GM12873 (cell line): ENCODE results near the gene FN1.

ENCODE experiments used
- TF ChIP-seq, protein P1 (sequence below): IDR thresholded peaks from 2 replicates; pipeline ENCODE4 v1.5.1; 2012; ENCODE audit warnings: low read depth, mild to moderate bottlenecking, moderate library complexity, low read length, control low read depth; ENCODE audit not compliant: insufficient read depth; ENCODE audit errors: missing control alignments

Gene FN1

DNA sequence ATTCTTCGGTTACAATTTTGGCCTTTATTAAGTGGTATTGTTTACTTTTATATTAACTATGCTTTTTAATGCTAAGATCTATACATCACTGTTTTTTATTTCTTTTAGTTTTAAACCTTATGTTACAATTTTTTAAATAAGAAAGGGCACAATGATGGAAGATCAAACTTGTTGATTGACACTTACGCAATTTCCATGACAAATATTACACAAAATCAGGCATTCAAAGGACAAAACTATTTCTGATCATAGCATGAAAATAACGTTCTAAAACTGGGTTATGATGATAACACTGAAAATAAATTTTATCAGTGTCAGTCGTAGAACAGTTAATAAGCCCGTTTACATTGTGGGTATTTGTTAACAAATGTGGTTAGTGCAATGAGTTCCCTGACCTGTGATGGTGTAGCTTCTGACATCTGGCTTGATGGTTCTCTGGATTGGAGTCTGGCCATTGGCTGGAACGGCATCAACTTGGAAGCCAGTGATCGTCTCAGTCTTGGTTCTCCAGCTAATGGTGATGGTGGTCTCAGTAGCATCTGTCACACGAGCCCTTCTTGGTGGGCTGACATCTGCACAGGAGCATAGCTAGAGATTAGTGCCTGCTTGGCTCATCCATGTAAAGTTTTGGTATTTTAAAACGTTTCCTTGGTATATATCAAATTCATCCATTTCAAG is 59.6 kb downstream of the FN1 start:
- TF ChIP-seq, protein P1, sequence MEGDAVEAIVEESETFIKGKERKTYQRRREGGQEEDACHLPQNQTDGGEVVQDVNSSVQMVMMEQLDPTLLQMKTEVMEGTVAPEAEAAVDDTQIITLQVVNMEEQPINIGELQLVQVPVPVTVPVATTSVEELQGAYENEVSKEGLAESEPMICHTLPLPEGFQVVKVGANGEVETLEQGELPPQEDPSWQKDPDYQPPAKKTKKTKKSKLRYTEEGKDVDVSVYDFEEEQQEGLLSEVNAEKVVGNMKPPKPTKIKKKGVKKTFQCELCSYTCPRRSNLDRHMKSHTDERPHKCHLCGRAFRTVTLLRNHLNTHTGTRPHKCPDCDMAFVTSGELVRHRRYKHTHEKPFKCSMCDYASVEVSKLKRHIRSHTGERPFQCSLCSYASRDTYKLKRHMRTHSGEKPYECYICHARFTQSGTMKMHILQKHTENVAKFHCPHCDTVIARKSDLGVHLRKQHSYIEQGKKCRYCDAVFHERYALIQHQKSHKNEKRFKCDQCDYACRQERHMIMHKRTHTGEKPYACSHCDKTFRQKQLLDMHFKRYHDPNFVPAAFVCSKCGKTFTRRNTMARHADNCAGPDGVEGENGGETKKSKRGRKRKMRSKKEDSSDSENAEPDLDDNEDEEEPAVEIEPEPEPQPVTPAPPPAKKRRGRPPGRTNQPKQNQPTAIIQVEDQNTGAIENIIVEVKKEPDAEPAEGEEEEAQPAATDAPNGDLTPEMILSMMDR = no peak

DNA sequence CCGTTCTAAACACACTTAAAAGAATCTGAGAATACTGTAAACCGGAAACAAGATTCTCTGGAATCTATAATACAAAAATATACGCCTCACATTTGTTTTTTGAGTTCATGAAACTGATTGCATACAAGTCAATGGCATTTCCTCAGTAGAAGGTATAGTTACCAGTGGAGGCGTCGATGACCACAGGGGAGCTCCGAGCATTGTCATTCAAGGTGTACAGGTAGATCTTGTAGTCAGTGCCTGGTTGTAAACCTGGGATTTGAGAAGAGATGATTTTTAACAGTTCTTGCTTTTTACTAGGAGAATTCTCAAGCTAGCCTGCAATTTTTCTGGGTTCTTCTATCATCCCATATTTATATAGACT is 60.4 kb downstream of the FN1 start:
- TF ChIP-seq, protein P1 = no peak

DNA sequence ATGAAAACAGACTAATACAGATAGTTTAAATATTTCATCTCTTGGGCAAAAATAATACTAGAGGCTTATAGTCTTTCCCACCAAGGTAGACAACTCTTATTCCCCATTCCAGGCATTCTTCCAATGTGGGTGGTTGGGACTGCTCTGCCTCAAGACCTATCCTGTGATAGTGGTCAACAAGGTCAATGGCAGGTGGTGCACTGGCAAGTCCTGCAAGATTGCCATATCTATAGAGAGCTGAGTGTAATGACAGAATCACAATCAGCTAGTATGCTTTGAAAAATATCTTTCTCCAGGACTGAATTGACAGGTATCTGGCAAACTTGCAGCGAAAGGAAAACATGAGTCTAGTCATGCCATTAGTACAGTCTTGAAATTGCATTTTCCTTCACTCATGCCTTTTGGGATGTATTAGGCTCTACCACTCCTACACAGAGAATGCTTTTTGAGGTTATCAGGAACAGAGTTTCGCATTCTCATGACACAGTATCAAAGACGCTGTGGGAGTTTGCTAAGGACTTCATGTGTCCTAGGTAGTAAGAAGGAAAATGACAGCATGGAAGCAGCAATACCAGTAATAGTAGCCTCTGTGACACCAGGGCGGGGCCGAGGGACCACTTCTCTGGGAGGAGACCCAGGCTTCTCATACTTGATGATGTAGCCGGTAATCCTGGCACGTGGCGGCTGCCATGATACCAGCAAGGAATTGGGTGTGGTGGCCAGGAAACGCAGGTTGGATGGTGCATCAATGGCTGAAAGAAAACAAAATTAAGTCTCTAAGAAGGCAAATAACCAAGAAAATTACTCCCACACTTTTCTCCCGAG is 61.0 kb downstream of the FN1 start:
- TF ChIP-seq, protein P1 = no peak

DNA sequence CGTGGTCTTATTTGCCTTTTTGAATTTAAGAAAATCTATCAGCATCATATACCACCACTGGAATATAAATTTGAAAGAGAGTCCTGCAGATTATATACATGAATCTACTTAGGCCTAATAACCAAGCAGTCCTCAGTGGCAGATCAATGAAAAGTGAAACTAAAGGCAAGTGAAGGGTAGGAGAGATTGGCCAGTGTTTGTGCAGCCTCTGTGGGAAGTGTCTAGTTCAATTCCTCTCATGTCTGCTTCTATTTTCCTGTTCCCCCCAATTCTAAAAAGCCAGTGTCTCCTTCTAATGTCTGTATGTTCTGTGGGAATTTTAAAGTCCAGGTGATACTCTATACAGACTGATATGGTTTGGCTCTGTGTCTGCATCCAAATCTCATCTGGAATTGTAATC is 61.9 kb downstream of the FN1 start:
- TF ChIP-seq, protein P1 = no peak

DNA sequence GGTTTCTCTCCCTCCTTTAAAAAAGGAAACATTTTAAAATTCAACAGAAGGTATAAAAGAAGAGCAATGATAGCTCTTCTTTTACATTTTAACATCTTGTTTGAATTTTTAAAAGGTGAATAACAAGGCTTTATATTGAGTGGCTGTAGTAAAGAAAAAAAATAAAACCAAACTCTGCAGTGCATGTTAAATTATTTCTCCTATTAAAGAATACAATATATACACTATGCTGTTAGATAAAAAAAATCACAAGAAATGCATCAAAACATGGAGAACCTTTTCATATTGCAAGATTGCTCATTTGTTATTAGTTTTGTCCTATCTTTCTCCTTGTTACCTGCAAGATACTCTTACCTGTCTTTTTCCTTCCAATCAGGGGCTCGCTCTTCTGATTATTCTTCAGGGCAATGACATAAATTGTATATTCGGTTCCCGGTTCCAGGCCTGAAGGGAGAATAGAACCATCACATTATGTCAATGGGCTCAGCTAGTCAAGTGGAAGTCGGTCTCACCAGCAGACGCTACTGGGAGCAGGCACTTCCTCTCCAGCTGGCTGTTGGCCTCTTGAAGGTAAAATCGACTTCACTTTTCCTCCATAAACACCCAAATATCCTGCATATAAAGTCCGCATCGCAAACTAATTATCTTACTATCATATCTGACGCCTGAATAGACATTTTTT is 62.8 kb downstream of the FN1 start:
- TF ChIP-seq, protein P1 = no peak

DNA sequence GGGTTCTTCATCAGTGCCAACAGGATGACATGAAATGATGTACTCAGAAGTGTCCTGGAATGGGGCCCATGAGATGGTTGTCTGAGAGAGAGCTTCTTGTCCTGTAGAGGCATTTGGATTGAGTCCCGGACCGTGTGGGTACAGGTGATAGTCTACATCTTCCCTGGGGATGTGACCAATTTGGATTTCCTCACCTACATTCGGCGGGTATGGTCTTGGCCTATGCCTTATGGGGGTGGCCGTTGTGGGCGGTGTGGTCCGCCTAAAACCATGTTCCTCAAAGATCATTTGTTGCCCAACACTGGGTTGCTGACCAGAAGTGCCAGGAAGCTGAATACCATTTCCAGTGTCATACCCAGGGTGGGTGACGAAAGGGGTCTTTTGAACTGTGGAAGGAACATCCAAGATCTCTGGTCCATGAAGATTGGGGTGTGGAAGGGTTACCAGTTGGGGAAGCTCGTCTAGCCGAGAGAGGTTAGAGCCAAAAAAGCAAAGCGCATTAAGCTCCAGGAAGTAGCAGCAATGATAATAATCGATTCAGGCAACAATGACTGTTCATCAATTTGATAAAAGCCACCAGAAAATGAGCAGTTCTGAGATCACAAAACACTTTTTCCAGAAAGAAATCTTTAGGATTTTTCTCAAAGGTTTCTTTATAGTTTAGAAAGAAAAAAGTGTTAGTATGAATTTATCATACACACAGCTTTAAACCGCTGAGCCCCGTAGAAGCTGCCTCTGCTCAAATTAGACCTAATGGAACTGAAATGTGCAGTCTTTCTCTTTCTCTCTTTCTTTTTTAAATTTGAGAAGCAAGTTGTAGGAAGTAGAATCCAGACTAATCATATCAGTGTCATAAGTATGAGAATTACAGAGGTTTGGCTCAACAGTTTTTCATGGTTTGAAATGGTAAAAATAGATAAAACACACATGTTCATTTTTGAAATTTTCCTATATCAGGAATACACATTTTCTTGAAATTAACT is 63.7 kb downstream of the FN1 start:
- TF ChIP-seq, protein P1 = no peak
